HEK293 (cell line): Measurements from ENCODE around the gene CLCN1.

Source experiments
- CTCF ChIA-PET: fragments of 350-600 bp; formaldehyde crosslinking; extraction: SDS; loops from one replicate; lab custom pipeline; 2021; ENCODE audit warnings: antibody characterized with exemption; lab: Yijun Ruan, JAX
- POLR2A ChIA-PET: fragments of 300-600 bp; formaldehyde crosslinking; extraction: SDS; loops from one replicate; lab custom pipeline; 2020; ENCODE audit warnings: antibody characterized with exemption, inconsistent platforms; lab: Yijun Ruan, JAX
- H3K27ac ChIP-seq: fragments of 200-500 bp; sonication (Bioruptor generic); 2 replicates; pipeline ENCODE4 v1.5.1; 2014; ENCODE audit warnings: low read depth, low read length, control low read depth, inconsistent platforms; ENCODE audit errors: extremely low read depth
- H3K36me3 ChIP-seq, 2 experiments: fragments of 200-500 bp in 1 of 2; sonication (Bioruptor generic) in 1 of 2; 1 replicate in 1 of 2; 2 replicates in 1 of 2; pipeline ENCODE4 v1.5.1; 2014 to 2017; ENCODE audit warnings: inconsistent platforms in 2 of 2, low read length in 2 of 2; ENCODE audit not compliant: control insufficient read depth in 2 of 2, insufficient read depth in 1 of 2
- H3K4me1 ChIP-seq: fragments of 200-500 bp; sonication (Bioruptor generic); 2 replicates; pipeline ENCODE4 v1.5.1; 2014; ENCODE audit warnings: mild to moderate bottlenecking, low read length, inconsistent platforms; ENCODE audit not compliant: control insufficient read depth, insufficient read depth
- H3K4me3 ChIP-seq: 2 replicates; pipeline ENCODE4 v1.5.1; 2011; ENCODE audit warnings: low read depth, mild to moderate bottlenecking, control low read depth, low read length, moderate library complexity
- H3K9me3 ChIP-seq: fragments of 200-500 bp; sonication (Bioruptor generic); 2 replicates; pipeline ENCODE4 v1.5.1; 2014; ENCODE audit warnings: low read depth, low read length, inconsistent platforms; ENCODE audit not compliant: control insufficient read depth, insufficient read depth
- EGR2 ChIP-seq: fragments of 450-650 bp; formaldehyde crosslinking; IDR thresholded peaks from 2 replicates; pipeline ENCODE4 v1.5.1; 2016; ENCODE audit warnings: low read depth, missing biosample characterization, missing genetic modification characterization
- FEZF1 ChIP-seq: fragments of 450-650 bp; formaldehyde crosslinking; IDR thresholded peaks from 2 replicates; pipeline ENCODE4 v1.5.1; 2016; ENCODE audit warnings: missing biosample characterization, missing genetic modification characterization
- KLF16 ChIP-seq: fragments of 450-650 bp; formaldehyde crosslinking; IDR thresholded peaks from 2 replicates; pipeline ENCODE4 v1.5.1; 2017; ENCODE audit warnings: missing biosample characterization, missing genetic modification characterization
- MEIS1 ChIP-seq: sonication (generic); formaldehyde crosslinking; IDR thresholded peaks from 2 replicates; pipeline ENCODE4 v1.8.1; 2022; ENCODE audit warnings: missing genetic modification reagents, mild to moderate bottlenecking, borderline replicate concordance
- SP2 ChIP-seq: fragments of 450-650 bp; formaldehyde crosslinking; IDR thresholded peaks from 2 replicates; pipeline ENCODE4 v1.5.1; 2016; ENCODE audit warnings: missing biosample characterization, missing genetic modification characterization
- ZBTB48 ChIP-seq: fragments of 450-650 bp; formaldehyde crosslinking; IDR thresholded peaks from 2 replicates; pipeline ENCODE4 v1.5.1; 2016; ENCODE audit warnings: missing biosample characterization, missing genetic modification characterization
- ZIC2 ChIP-seq: fragments of 450-650 bp; formaldehyde crosslinking; IDR thresholded peaks from 2 replicates; pipeline ENCODE4 v1.5.1; 2016; ENCODE audit warnings: missing biosample characterization, missing genetic modification characterization
- ZNF10 ChIP-seq: fragments of 450-650 bp; formaldehyde crosslinking; IDR thresholded peaks from 2 replicates; pipeline ENCODE4 v1.5.1; 2017; ENCODE audit warnings: missing biosample characterization, missing genetic modification characterization
- ZNF214 ChIP-seq: fragments of 450-650 bp; formaldehyde crosslinking; IDR thresholded peaks from 2 replicates; pipeline ENCODE4 v1.5.1; 2017; ENCODE audit warnings: missing biosample characterization, mild to moderate bottlenecking, missing genetic modification characterization, borderline replicate concordance
- ZNF596 ChIP-seq: fragments of 450-650 bp; IDR thresholded peaks from 2 replicates; pipeline ENCODE4 v1.5.0; 2018; ENCODE audit warnings: missing biosample characterization, mild to moderate bottlenecking, missing genetic modification characterization, moderate library complexity
- ZNF670 ChIP-seq: fragments of 450-650 bp; formaldehyde crosslinking; IDR thresholded peaks from 2 replicates; pipeline ENCODE4 v1.5.1; 2016; ENCODE audit warnings: missing biosample characterization, missing genetic modification characterization, low read depth
- ZNF768 ChIP-seq: fragments of 450-650 bp; formaldehyde crosslinking; IDR thresholded peaks from 2 replicates; pipeline ENCODE4 v1.5.1; 2018; ENCODE audit warnings: missing biosample characterization, mild to moderate bottlenecking, missing genetic modification characterization
- ZNF837 ChIP-seq: fragments of 450-650 bp; formaldehyde crosslinking; IDR thresholded peaks from 2 replicates; pipeline ENCODE4 v1.5.1; 2016; ENCODE audit warnings: missing biosample characterization, missing genetic modification characterization
- TF ChIP-seq, protein P1 (sequence below): fragments of 450-650 bp; formaldehyde crosslinking; optimal IDR thresholded peaks from 2 replicates; pipeline ENCODE3; 2016; ENCODE audit warnings: missing biosample characterization, mild to moderate bottlenecking, missing genetic modification characterization
- TF ChIP-seq, protein P2 (sequence below): IDR thresholded peaks from 2 replicates; pipeline ENCODE4 v1.6.1; 2011; ENCODE audit warnings: mild to moderate bottlenecking, low read depth, low read length, borderline replicate concordance
- TF ChIP-seq, protein P3 (sequence below): fragments of 450-650 bp; formaldehyde crosslinking; IDR thresholded peaks from 2 replicates; pipeline ENCODE4 v1.5.1; 2017; ENCODE audit warnings: missing biosample characterization, missing genetic modification characterization
- TF ChIP-seq, protein P4 (sequence below): fragments of 450-650 bp; formaldehyde crosslinking; IDR thresholded peaks from 2 replicates; pipeline ENCODE4 v1.5.1; 2016; ENCODE audit warnings: missing biosample characterization, missing genetic modification characterization
- TF ChIP-seq, protein P5 (sequence below): fragments of 450-650 bp; formaldehyde crosslinking; IDR thresholded peaks from 2 replicates; pipeline ENCODE4 v1.5.1; 2016; ENCODE audit warnings: missing biosample characterization, missing genetic modification characterization

CLCN1 gene

DNA sequence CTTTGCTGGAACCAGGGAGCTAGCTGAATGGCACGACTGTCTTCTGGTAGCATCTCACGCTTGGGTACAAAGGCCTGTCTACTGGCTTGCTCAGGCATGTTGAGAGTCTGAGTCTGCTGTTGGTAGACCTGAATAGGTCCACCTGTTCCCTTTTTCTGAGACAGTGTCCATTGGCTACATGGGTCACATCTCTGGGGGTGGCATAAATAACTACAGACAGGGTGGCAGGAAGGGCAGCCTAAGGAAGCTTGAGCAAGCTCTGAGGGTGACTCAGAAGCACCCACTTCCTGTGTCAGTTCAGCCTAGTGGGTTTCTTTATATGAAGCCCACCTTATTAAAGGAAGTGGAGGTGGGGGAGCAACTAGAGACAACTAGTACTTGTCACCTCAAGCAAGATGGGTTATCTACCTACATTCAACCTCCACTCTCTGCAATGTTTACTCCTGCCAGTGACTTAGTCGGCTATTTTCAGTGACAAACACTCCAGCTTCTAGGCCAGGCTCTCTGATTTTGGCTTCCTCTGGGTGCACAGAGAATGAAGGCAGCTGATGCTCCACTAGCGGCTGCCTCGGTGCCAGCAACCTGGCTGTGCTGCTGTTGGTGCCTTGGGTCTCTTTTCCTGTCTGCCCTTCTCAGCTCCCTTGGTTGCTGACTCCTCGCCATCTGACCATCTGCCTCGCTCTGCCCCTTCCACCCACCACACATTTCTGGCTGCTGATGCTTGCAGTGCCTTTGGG is 59.6 kb downstream of the CLCN1 start:
- Histone ChIP-seq H3K4me3 (no peak overlapping the region), H3K36me3 (no peaks in the 10 kb centered on the region), H3K4me1 (peaks cover 3% of the 10 kb centered on the region; the same call in 1 of the 2 replicates), H3K9me3 (no peaks in the 10 kb centered on the region), H3K27ac (no peak overlapping the region)
- POLR2A ChIA-PET: no interaction called here
- CTCF ChIA-PET: interaction anchor here (0.6 to 0.7 kb wide), 2 partner anchors 40 to 135 kb away, joined by 3 to 4 read pairs; no protein-coding TSS in a partner anchor
- TF ChIP-seq ZBTB48 (tag by site-specific recombination) (no peak), ZNF670 (tag by site-specific recombination) (no peak), FEZF1 (tag by site-specific recombination) (no peak), KLF16 (no peak), EGR2 (tag by site-specific recombination) (0 out of 2 replicates have a peak, but pooled peaks have one; percentile 14)

DNA sequence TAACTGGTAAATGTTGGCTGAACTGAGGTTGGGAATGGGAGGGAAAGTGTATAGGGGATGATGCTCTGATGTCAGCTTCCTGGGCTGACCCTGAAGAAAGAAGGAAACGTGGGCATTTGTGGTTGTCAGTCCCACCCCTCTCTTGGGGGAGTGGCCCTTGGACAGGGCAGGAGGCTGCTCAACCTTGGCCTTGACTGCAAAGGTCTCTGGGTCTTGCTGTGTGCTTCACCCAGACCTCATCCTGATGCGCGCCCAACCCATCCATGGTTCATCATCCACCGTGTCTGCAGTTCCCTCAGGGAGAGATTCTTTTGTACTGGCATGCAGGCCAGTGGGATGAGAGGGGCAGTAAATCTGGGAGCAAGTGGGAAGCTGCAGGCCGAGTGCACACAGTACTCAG is 60.5 kb downstream of the CLCN1 start:
- Histone ChIP-seq H3K27ac (no peak overlapping the region), H3K36me3 (no peaks in the 10 kb centered on the region), H3K4me3 (no peak overlapping the region), H3K4me1 (peaks cover 3% of the 10 kb centered on the region; the same call in 1 of the 2 replicates), H3K9me3 (no peaks in the 10 kb centered on the region)
- 0 out of 2 replicates have a peak, but pooled peaks have one; percentile 14 for TF ChIP-seq SP2 (tag by site-specific recombination)
- no peak for TF ChIP-seq ZIC2 (tag by site-specific recombination)
- CTCF ChIA-PET: no interaction called here
- POLR2A ChIA-PET: no interaction called here

DNA sequence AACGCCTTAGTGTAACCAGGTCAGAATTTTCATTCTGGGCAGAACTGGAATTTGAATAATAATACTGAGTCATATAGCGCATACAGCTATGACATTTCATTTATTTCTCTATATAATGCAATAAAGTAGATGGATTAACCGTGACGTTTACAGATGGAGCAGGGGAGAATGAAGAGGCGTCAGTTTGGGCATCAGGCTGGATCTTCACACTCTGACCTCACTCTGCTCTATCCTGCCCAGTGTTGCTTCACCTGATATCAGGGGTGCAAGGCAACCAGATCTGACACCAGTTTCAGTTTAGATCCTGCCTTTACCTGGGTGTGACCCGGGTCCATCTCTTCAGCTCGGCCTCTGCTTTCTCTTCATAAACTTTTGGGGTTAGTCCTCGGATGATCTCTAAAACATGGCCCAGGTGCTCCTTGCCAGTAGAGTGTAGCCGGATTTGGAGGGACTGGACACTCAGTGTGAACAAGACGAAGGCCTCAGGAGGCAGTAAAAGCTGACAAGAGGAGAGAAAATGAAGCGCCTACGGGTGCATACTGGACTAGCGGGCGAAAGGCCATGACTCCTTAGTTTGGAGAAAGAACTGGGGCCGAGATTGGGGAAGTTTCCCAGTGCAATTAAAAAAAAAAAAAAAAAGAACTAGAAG is 63.8 kb downstream of the CLCN1 start:
- TF ChIP-seq ZNF768 (tag by site-specific recombination) (no peak), ZNF837 (tag by site-specific recombination) (no peak), MEIS1 (CRISPR knock-in tag) (no peak), ZNF214 (tag by site-specific recombination) (no peak), ZNF10 (0 out of 2 replicates have a peak, but pooled peaks have one; percentile 42), ZNF596 (tag by site-specific recombination) (no peak)
- TF ChIP-seq, protein P1, sequence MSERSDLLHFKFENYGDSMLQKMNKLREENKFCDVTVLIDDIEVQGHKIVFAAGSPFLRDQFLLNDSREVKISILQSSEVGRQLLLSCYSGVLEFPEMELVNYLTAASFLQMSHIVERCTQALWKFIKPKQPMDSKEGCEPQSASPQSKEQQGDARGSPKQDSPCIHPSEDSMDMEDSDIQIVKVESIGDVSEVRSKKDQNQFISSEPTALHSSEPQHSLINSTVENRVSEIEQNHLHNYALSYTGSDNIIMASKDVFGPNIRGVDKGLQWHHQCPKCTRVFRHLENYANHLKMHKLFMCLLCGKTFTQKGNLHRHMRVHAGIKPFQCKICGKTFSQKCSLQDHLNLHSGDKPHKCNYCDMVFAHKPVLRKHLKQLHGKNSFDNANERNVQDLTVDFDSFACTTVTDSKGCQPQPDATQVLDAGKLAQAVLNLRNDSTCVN (tag by site-specific recombination): no peak
- TF ChIP-seq, protein P2, sequence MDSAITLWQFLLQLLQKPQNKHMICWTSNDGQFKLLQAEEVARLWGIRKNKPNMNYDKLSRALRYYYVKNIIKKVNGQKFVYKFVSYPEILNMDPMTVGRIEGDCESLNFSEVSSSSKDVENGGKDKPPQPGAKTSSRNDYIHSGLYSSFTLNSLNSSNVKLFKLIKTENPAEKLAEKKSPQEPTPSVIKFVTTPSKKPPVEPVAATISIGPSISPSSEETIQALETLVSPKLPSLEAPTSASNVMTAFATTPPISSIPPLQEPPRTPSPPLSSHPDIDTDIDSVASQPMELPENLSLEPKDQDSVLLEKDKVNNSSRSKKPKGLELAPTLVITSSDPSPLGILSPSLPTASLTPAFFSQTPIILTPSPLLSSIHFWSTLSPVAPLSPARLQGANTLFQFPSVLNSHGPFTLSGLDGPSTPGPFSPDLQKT: no peak
- TF ChIP-seq, protein P3, sequence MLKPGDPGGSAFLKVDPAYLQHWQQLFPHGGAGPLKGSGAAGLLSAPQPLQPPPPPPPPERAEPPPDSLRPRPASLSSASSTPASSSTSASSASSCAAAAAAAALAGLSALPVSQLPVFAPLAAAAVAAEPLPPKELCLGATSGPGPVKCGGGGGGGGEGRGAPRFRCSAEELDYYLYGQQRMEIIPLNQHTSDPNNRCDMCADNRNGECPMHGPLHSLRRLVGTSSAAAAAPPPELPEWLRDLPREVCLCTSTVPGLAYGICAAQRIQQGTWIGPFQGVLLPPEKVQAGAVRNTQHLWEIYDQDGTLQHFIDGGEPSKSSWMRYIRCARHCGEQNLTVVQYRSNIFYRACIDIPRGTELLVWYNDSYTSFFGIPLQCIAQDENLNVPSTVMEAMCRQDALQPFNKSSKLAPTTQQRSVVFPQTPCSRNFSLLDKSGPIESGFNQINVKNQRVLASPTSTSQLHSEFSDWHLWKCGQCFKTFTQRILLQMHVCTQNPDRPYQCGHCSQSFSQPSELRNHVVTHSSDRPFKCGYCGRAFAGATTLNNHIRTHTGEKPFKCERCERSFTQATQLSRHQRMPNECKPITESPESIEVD (tag by site-specific recombination): no peak
- TF ChIP-seq, protein P4, sequence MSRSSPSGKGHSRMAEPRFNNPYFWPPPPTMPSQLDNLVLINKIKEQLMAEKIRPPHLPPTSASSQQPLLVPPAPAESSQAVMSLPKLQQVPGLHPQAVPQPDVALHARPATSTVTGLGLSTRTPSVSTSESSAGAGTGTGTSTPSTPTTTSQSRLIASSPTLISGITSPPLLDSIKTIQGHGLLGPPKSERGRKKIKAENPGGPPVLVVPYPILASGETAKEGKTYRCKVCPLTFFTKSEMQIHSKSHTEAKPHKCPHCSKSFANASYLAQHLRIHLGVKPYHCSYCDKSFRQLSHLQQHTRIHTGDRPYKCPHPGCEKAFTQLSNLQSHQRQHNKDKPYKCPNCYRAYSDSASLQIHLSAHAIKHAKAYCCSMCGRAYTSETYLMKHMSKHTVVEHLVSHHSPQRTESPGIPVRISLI (tag by site-specific recombination): peak; percentile 90
- TF ChIP-seq, protein P5, sequence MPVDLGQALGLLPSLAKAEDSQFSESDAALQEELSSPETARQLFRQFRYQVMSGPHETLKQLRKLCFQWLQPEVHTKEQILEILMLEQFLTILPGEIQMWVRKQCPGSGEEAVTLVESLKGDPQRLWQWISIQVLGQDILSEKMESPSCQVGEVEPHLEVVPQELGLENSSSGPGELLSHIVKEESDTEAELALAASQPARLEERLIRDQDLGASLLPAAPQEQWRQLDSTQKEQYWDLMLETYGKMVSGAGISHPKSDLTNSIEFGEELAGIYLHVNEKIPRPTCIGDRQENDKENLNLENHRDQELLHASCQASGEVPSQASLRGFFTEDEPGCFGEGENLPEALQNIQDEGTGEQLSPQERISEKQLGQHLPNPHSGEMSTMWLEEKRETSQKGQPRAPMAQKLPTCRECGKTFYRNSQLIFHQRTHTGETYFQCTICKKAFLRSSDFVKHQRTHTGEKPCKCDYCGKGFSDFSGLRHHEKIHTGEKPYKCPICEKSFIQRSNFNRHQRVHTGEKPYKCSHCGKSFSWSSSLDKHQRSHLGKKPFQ (tag by site-specific recombination): peak; percentile 49; the same call in 1 of the 2 replicates
- Histone ChIP-seq H3K4me1 (peaks cover 3% of the 10 kb centered on the region; the same call in 1 of the 2 replicates), H3K4me3 (peak overlapping the region; percentile 85; the same call in 1 of the 2 replicates), H3K9me3 (no peaks in the 10 kb centered on the region), H3K27ac (no peak overlapping the region; the same call in 1 of the 2 replicates), H3K36me3 (peaks cover 0 to 23% of the 10 kb centered on the region in 2 experiments; a peak in 1 of 3 replicates)
- CTCF ChIA-PET: interaction anchor here (0.6 to 2.9 kb wide), 18 partner anchors 9 to 557 kb away, joined by 3 to 43 read pairs (median 6); partner anchors contain the start of gene FAM131B
- POLR2A ChIA-PET: interaction anchor here (0.7 to 3.0 kb wide), 7 partner anchors 10 to 100 kb away, joined by 3 to 13 read pairs (median 5); partner anchors contain the start of genes CASP2 and EPHA1
